ENCODE results near the gene RAB6A.
A peak's percentile ranks its signal among the peaks of the same experiment; 100 is the strongest.

The RAB6A gene

GRCh38 chr11:73648121-73648520 is 112.8 kb downstream of the RAB6A start:
- H3K4me3 ChIP-seq (ENCODE audit: control insufficient read depth, low read depth, low read length): no peak overlapping the region
- no peak for TF ChIP-seq CTCF (conservative IDR thresholded peaks at IDR 0.05; ENCODE audit: control insufficient read depth, insufficient read depth, low read depth, low read length)
- DNase-seq (ENCODE audit: low read depth): no peak

GRCh38 chr11:73647459-73648100 is 113.3 kb downstream of the RAB6A start:
- no peak for TF ChIP-seq CTCF (conservative IDR thresholded peaks at IDR 0.05; ENCODE audit: control insufficient read depth, insufficient read depth, low read depth, low read length)
- DNase-seq (ENCODE audit: low read depth): peak; percentile 71
- peak overlapping the region; percentile 20 for H3K4me3 ChIP-seq (ENCODE audit: control insufficient read depth, low read depth, low read length)

DNA sequence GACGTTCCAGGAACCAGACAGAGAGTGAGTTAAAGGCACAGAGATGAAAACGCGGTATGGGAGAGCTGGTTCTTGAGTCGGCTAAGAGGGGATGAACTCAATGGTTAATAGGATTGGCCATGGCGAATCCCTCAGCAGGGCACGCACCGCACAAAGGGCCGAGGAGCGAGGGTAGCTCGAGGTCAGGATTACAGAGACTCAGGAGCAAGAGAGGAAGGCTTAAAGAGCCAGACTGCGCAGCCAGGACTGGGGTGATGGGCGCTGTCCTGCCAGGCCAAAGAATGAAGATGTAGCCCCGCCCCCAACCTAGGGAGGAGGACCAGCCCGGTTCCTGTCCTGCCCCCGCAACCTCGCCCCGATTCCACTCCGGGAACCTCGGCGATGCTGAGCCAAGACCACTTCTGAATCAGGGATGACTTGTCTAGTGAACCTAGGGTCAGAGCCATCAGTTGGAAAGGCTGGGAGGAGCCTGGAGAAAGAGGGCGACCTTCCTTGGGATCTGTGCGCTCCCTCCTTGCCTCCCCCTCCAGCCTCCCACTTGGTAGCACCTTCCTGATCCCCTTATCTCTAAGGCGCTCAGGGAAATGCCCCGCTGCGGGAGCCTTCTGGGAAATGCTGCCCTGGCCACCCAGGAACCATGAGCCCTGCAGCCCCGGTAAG is 114.8 kb downstream of the RAB6A start, which contains the start of gene PLEKHB1:
Gene PLEKHB1 (plus strand): TSS at position 610 of the 660 bp plus-strand sequence. CDS start 28 bp downstream, at position 638.
- TF ChIP-seq CTCF (conservative IDR thresholded peaks at IDR 0.05; ENCODE audit: control insufficient read depth, insufficient read depth, low read depth, low read length): no peak
- DNase-seq (ENCODE audit: low read depth): peak; percentile 44
- H3K4me3 ChIP-seq (ENCODE audit: control insufficient read depth, low read depth, low read length): peak within 1 kb of the TSS; percentile 19

DNA sequence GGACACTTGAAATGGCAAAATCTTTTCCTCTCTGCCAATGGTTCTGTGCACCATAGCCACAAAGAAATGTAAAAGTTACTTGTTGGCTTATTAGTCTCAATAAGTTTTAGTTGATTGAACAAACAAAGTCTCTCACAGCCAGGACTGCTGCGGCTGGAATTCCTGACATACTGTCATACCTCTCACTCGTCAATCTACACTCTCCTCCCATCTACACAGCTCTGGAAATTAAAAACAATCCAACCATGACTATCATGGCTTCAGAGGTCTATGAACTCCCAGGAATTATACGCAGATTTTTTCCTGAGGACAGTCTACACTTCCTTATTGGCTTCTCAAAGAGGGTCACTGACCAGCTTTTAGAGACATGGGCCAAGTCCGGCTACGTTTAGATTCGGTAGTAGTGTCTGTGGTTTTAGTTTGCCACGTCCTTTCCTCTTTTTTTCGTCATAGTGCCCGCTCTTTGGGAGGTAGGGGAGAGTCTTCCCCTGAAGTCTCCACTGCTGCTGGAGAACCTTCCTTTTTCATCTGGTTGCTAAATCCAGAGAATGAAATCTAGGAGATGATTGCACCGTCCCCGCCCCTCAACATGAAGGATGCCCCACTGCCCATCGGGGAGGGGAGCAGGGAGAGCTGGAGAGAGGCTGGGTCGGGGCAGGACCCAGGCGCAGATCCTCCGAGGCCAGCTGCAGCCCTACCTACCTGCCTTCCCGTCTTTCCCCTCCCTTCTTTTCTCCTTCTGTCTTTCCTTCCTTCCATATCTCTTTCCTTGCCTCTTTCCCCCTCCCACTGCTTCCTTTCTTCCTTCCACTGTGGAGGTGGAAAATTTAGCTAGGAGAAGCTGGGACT is 115.5 kb downstream of the RAB6A start:
- H3K4me3 ChIP-seq (ENCODE audit: control insufficient read depth, low read depth, low read length): peak overlapping the region; percentile 19
- no peak for TF ChIP-seq CTCF (conservative IDR thresholded peaks at IDR 0.05; ENCODE audit: control insufficient read depth, insufficient read depth, low read depth, low read length)
- DNase-seq (ENCODE audit: low read depth): no peak

DNA sequence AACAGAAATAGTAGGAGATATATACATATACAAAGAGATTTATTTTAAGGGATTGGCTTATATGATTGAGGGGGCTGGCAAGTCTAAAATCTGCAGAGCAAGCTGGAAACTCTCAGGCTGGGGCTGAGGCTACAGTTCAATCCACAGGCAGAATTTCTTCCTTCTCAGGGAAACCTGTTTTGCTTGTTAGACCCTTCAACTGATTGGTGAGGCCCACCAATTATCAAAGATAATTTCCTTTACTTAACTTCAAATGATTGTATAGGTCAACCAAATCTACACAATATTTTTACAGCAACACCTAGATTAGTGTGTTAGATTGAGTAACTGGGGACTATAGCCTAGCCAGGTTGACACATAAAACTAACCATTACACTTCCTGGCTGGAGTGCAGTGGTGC is 119.2 kb downstream of the RAB6A start:
- TF ChIP-seq CTCF (conservative IDR thresholded peaks at IDR 0.05; ENCODE audit: control insufficient read depth, insufficient read depth, low read depth, low read length): no peak
- no peak for DNase-seq (ENCODE audit: low read depth)
- no peak overlapping the region for H3K4me3 ChIP-seq (ENCODE audit: control insufficient read depth, low read depth, low read length)

- DNase-seq (ENCODE audit: low read depth): no peak
- TF ChIP-seq CTCF (conservative IDR thresholded peaks at IDR 0.05; ENCODE audit: control insufficient read depth, insufficient read depth, low read depth, low read length): no peak
- H3K4me3 ChIP-seq (ENCODE audit: control insufficient read depth, low read depth, low read length): no peak overlapping the region
These were observed 120.3 kb downstream of the RAB6A start for GRCh38 chr11:73640592-73640991.

All from fibroblast of mammary gland (primary cell).